Fibroblast of mammary gland (primary cell): ENCODE measurements around the gene ZNF687.

Source experiments
- DNase-seq: peaks from one replicate; pipeline ENCODE4 v3.0.0-alpha.2; 2010; ENCODE audit warnings: low read depth
- H3K4me3 ChIP-seq: 2 replicates; pipeline ENCODE4 v1.5.1; 2011; ENCODE audit warnings: low read depth, mild to moderate bottlenecking, low read length, moderate library complexity; ENCODE audit not compliant: control insufficient read depth
- TF ChIP-seq, protein P1 (sequence below): conservative IDR thresholded peaks from 2 replicates; pipeline ENCODE4 v1.5.1; 2011; ENCODE audit warnings: low read depth, low read length, inconsistent platforms; ENCODE audit not compliant: control insufficient read depth, insufficient read depth

ZNF687 gene

DNA sequence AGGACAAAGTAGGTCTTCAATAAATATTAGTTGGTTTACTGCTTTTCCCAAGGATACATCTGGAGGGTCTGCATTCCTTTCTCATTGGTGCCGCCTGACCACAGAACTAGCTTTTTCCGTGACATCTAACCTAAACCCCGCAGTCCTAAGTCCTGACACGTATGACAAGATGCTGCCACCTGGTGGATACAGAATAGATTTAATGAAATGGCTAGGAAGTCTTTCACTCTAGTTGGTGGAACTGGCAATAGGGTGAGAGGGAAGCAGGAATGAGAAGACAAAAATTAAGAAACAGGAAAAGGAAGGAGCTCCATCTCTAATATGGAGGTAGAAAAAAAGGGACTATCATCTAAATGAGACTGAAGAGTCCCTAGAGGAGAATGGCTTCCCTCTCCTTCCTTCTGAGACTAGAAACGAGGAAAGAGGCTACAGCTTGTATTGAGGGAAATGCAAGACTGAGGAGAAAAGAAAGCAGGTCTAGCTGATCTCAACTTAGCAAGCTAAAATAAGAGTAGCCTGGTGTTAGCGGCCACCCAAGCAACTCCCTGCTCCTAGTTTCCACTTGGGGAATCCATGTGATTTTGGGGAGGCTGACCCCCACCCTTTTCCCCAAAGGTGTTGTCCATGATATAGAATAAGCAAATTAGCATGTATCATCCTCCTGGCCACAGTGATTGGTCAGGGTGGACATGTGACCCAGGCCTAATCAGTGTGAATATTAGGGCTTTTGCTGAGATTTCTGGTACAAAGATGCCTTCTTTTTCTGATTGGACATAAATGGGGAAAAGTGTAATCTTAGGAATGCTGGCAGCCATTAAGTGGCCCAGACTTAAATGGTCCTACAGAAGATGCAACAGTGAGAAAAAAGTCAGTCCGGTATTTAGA, 59.0 kb downstream of the ZNF687 start:
- peak; percentile 87 for DNase-seq
- no peak overlapping the region for H3K4me3 ChIP-seq
- TF ChIP-seq, protein P1, sequence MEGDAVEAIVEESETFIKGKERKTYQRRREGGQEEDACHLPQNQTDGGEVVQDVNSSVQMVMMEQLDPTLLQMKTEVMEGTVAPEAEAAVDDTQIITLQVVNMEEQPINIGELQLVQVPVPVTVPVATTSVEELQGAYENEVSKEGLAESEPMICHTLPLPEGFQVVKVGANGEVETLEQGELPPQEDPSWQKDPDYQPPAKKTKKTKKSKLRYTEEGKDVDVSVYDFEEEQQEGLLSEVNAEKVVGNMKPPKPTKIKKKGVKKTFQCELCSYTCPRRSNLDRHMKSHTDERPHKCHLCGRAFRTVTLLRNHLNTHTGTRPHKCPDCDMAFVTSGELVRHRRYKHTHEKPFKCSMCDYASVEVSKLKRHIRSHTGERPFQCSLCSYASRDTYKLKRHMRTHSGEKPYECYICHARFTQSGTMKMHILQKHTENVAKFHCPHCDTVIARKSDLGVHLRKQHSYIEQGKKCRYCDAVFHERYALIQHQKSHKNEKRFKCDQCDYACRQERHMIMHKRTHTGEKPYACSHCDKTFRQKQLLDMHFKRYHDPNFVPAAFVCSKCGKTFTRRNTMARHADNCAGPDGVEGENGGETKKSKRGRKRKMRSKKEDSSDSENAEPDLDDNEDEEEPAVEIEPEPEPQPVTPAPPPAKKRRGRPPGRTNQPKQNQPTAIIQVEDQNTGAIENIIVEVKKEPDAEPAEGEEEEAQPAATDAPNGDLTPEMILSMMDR: peak; percentile 68
